ENCODE results near the gene ZNF343. TPM values are rescaled to one million over a fixed set of nuclear protein-coding genes. Genes with fewer than 3 reads are reported as not detected.

Gene ZNF343
- total and polyA plus RNA-seq, 10 of the 15 experiments (the other 5 are each of a cell fraction or from before 2014, with no cell fraction given), result 1.3 to 11.1 (median 9.0) TPM

GRCh38 chr20:2480381-2480780 lies 28.3 kb downstream of the ZNF343 start:
- no peaks in the 10 kb centered on the region for H3K9me3 ChIP-seq (replicated peaks; ENCODE audit: control insufficient read depth, insufficient read depth, low read length)
- intact Hi-C loops (cut with micrococcal nuclease; ENCODE audit: unreplicated experiment) (no loop called here), in situ Hi-C loops (cut with MboI) (no loop called here)
- peaks cover 7 to 20% of the 10 kb centered on the region in 2 experiments for H3K36me3 ChIP-seq (ENCODE audit: control insufficient read depth in 2 of 2, insufficient read depth in 2 of 2, low read length in 1 of 2)
- no peaks in the 10 kb centered on the region for H3K27me3 ChIP-seq (replicated peaks in 1 of 2; ENCODE audit: control insufficient read depth in 2 of 2, insufficient read depth in 2 of 2, low read length in 1 of 2)
- no peak overlapping the region for H3K27ac ChIP-seq (ENCODE audit: control insufficient read depth, insufficient read depth)
- RAD21 ChIA-PET (ENCODE audit: unreplicated experiment), result no interaction called here
- TF ChIP-seq POLR2A (IDR thresholded peaks at IDR 0.05; ENCODE audit: low read depth, low read length) (no peak), ZNF687 (IDR thresholded peaks at IDR 0.05) (no peak), SMARCA5 (IDR thresholded peaks at IDR 0.05) (no peak), ATF3 (IDR thresholded peaks at IDR 0.05; ENCODE audit: borderline replicate concordance, extremely low read depth, low read depth, low read length) (no peak), LARP7 (IDR thresholded peaks at IDR 0.05) (no peak), MAX (IDR thresholded peaks at IDR 0.05; ENCODE audit: low read depth, low read length) (no peak)
- SMC1A ChIA-PET (ENCODE audit: uncharacterized antibody, unreplicated experiment), result no interaction called here
- no peak overlapping the region for H2AFZ ChIP-seq (ENCODE audit: control insufficient read depth, low read depth, low read length)
- H3K79me2 ChIP-seq (ENCODE audit: control insufficient read depth, insufficient read depth, low read length), result no peaks in the 10 kb centered on the region
- POLR2A ChIA-PET, result interaction anchor here (1.5 kb wide), 1 partner anchor 9 kb away, joined by 3 read pairs; no protein-coding TSS in a partner anchor
- CTCF ChIA-PET, result interaction anchor here (1.3 kb wide), 2 partner anchors 9 to 10 kb away, joined by 3 to 4 read pairs; partner anchors contain the start of gene SNRPB
- DNase-seq (ENCODE audit: low read depth, low spot score) (no peak), ATAC-seq (no peak), FAIRE-seq (no peak)
- WGBS (ENCODE audit: insufficient coverage, insufficient replicate concordance, low lambda C conversion rate, missing lambda C conversion rate), result 91% methylated on average over 2 of the region's 2 CpGs
- no peaks in the 10 kb centered on the region for H4K20me1 ChIP-seq (ENCODE audit: control insufficient read depth, insufficient read depth)
- BruUV-seq (replicated peaks), result no TSS peak
- H3K9ac ChIP-seq (ENCODE audit: control insufficient read depth, insufficient read depth, low read length), result no peak overlapping the region
- H3K4me3 ChIP-seq, result no peak overlapping the region
- H3K4me1 ChIP-seq (ENCODE audit: control insufficient read depth, insufficient read depth, low read length), result no peaks in the 10 kb centered on the region
- no peak overlapping the region for H3K4me2 ChIP-seq (ENCODE audit: control insufficient read depth, insufficient read depth)
